Omental fat pad (tissue), 4 donors: ENCODE data around the gene SLC6A16. TPM values are rescaled to one million over a fixed set of nuclear protein-coding genes. Genes with fewer than 3 reads are reported as not detected.
"Not testable (repeated sequence)": the region's sequence is repeated elsewhere in the genome, so short reads cannot be mapped to it uniquely, and the experiment has no call there.

ENCODE experiments used
- ATAC-seq: fragments of 150-250 bp; one replicate; pipeline ENCODE4 v1.9.1; 2016; ENCODE audit warnings: mild to moderate bottlenecking, moderate library complexity; ENCODE audit not compliant: low FRiP score
- DNase-seq: peaks from one replicate; pipeline ENCODE4 v3.0.0-alpha.2; 2019; ENCODE audit warnings: low spot score
- total RNA-seq, 4 donors: library from RNA; depleted of rRNA; stranded (reverse); fragments of >200 nt; gene quantifications; one replicate each; pipeline ENCODE4 v1.1.0, GENCODE V29; 2016
- TF ChIP-seq, protein P1 (sequence below), 3 donors: fragments of 450-650 bp; IDR thresholded peaks; one replicate each; pipeline ENCODE4 v1.5.1; 2016 to 2017; ENCODE audit warnings: antibody characterized with exemption in 3 of 3, mild to moderate bottlenecking in 3 of 3, moderate library complexity in 2 of 3

SLC6A16 gene
- total RNA-seq, 4 donors from 2014 or later = 1.0 to 5.7 (median 1.4) TPM

DNA sequence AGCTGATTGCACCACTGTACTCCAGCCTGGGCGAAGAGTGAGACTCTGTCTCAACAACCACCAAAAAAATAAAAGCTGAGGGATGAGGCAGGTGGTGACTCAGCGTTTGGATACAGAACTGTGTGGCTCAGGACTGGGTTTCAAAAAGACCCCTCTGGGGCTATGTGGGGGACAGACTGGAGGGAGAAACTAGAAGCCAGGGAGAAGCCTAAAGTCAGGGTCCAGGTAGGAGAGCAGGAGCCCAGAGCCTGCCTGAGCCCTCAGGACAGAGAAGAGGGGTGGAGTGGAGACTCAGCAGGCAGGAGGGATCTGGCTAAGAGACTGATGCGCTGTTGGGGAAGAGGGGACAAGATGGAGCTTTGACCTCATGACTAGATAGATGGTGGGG is 8.4 kb upstream of the SLC6A16 start:
- TF ChIP-seq, protein P1, sequence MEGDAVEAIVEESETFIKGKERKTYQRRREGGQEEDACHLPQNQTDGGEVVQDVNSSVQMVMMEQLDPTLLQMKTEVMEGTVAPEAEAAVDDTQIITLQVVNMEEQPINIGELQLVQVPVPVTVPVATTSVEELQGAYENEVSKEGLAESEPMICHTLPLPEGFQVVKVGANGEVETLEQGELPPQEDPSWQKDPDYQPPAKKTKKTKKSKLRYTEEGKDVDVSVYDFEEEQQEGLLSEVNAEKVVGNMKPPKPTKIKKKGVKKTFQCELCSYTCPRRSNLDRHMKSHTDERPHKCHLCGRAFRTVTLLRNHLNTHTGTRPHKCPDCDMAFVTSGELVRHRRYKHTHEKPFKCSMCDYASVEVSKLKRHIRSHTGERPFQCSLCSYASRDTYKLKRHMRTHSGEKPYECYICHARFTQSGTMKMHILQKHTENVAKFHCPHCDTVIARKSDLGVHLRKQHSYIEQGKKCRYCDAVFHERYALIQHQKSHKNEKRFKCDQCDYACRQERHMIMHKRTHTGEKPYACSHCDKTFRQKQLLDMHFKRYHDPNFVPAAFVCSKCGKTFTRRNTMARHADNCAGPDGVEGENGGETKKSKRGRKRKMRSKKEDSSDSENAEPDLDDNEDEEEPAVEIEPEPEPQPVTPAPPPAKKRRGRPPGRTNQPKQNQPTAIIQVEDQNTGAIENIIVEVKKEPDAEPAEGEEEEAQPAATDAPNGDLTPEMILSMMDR (IDR thresholded peaks at IDR 0.05) = no peak
- ATAC-seq = no peak
- DNase-seq = no peak

DNA sequence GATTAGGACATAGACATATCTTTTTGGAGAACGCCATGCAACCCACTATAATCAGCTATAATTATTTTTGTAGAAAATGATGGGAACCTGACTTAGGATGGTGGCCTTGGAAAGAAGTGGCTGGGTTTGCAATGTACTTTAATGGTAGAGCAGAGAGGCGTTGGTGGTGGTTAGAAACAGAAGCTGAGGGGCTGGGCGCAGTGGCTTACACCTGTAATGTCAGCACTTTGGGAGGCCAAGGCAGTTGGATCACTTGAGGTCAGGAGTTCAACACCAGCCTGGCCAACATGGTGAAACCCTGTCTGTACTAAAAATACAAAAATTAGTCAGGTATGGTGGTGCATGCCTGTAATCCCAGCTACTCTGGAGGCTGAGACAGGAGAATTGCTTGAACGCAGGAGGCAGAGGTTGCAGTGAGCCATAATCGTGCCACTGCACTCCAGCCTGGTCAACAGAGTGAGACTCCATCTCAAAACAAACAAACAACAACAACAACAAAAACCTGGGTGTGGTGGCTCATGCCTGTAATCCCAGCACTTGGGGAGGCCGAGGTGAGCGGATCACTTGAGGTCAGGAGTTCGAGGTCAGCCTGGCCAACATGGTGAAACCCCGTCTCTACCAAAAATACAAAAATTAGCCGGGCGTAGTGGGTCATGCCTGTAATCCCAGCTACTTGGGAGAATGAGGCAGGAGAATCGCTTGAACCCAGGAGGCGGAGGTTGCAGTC is 7.9 kb upstream of the SLC6A16 start:
- not testable (repeated sequence) for ATAC-seq, DNase-seq

DNA sequence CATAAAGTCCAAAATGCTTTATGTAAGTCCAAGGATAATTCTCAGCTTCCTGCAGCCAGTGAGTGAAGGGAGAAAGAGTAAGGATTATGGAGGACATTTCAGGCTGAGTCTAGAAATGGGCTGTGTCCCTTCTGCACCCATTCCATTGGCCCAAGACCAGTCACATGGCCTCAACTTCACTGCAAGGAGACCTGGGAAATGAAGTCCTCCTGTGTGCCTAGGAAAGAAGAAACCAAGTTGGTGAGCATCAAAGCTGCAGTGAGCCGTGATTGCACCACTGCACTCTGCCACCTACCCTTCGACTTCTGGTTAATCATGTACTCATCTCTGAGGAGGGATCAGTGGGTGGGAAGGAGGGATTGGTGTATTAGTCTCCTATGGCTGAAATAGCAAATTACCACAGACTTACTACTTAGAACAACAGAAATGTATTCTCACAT is 6.6 kb upstream of the SLC6A16 start:
- DNase-seq (no peak), ATAC-seq (no peak)
- TF ChIP-seq, protein P1 (IDR thresholded peaks at IDR 0.05) = no peak

DNA sequence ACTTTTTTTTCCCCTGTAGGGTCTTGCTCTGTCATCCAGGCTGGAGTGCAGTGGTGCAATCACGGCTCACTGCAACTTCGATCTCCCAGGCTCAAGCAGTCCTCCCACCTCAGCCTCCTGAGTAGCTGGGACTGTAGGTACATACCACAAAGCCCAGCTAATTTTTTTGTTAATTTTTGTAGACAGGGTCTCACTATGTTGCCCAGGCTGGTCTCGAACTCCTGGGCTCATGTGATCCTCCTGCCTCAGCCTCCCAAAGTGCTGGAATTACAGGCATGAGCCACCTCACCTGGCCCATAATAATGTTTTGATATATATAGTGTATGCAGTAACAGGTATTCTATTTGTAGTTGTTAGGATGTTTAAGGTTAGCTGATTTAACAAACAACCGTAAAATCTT is 6.2 kb upstream of the SLC6A16 start:
- not testable (repeated sequence) for DNase-seq, ATAC-seq

DNA sequence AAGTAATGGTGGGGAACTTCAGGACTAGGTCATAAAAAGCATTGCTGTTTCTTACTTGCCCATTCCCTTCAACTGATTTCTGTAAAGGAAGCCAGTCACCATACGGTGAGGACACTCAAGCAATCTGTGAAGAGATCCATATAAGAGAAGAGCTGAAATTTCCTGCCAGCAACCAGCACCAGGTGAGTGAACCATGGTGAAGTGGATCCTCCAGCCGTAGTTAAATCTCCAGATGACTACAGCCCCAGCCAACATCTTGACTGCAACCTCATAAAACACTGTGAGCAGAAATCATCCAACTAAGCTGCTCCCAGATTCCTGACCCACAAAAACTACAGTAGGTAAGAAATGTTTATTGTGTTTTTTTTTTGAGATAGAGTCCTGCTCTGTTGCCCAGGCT is 3.8 kb upstream of the SLC6A16 start:
- no peak for DNase-seq
- ATAC-seq = no peak

DNA sequence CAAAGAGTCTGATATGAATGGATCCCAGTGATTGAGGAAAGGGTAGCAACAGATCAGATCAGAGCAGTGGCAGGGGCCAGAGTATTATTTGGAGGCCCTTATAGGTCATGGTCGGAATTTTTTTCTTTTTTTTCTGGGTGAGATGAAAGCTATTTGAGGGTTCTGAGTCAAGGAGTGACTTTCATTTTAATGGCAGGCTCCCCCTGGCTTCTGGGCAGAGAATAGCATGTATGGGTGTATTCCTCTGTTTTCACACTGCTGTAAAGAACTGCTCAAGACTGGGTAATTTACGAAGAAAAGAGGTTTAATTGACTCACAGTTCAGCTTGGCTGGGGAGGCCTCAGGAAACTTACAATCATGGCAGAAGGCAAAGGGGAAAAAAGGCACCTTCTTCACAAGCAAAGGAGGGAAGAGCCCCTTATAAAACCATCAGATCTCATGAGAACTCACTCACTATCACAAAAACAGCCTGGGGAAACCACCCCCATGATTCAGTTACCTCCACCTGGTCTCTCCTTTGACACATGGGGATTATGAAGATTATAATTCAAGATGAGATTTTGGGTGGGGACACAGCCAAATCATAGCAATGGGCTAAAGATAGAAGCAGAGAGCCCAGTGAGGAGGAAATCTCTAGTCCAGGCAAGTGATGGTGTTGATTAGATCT is 3.0 kb upstream of the SLC6A16 start:
- ATAC-seq (no peak), DNase-seq (no peak)
- TF ChIP-seq, protein P1 (IDR thresholded peaks at IDR 0.05) = no peak

More for the DNA sequence above, 3.8 kb upstream of the SLC6A16 start:
- TF ChIP-seq, protein P1 (IDR thresholded peaks at IDR 0.05) = no peak

DNA sequence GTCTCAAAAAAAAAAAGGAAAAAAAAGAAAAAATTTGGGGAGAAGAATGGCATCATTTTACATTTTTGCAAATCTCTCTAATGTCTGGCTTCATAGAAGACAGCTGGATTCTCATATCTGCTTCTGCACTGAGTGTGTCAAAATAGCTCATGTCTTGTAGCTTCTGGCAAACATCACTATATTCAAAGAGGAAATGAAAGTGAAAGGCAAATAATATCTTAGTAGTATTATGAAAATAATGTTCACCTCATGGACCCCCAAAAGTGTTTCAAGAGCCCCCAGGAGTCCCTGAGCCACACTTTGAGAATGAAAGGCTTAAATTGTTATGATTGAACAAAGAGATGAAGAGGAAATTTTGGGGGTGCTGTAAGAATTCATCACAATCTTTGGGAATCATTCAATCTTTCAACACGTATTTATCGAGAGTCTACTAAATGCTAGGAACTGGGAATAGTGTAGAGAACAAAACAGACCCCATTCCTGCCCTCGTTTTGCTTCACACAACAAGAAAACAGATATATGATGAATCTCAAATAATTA is 1.2 kb upstream of the SLC6A16 start:
- TF ChIP-seq, protein P1 (IDR thresholded peaks at IDR 0.05) = no peak
- ATAC-seq (no peak), DNase-seq (no peak)

DNA sequence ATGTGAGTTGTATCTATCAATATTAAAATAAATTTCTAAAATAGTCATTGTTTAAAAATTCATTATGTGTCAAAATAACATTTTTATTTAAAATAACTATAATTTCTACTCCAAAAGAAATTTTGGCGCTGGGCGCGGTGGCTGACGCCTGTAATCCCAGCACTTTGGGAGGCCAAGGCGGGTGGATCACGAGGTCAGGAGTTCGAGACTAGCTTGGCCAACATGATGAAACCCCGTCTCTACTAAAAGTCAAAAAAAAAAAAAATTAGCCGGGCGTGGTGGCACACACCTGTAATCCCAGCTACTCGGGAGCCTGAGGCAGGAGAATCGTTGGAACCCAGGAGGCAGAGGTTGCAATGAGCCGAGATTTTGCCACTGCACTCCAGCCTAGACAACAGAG is 765 bp upstream of the SLC6A16 start:
- not testable (repeated sequence) for ATAC-seq, DNase-seq
